ENCODE results near the gene TNRC18.

The TNRC18 gene

GRCh38 chr7:5403442-5403841, 20.2 kb downstream of the TNRC18 start:
- DNase-seq: no peak

- no peak for DNase-seq
Observed at GRCh38 chr7:5397736-5398135, 25.9 kb downstream of the TNRC18 start.

- no peak for DNase-seq
Observed at GRCh38 chr7:5396999-5397663, 26.5 kb downstream of the TNRC18 start.

- no peak for DNase-seq
Observed at GRCh38 chr7:5396542-5396941, 27.1 kb downstream of the TNRC18 start.

GRCh38 chr7:5395246-5395645, 28.4 kb downstream of the TNRC18 start:
- no peak for DNase-seq

GRCh38 chr7:5394264-5395105, 29.1 kb downstream of the TNRC18 start:
- no peak for DNase-seq

- DNase-seq: no peak
Observed at GRCh38 chr7:5393748-5394147, 29.9 kb downstream of the TNRC18 start.

GRCh38 chr7:5393328-5393727, 30.3 kb downstream of the TNRC18 start:
- DNase-seq: no peak

- no peak for DNase-seq
Observed at GRCh38 chr7:5390918-5391317, 32.7 kb downstream of the TNRC18 start.

GRCh38 chr7:5388905-5389433, 34.7 kb downstream of the TNRC18 start:
- no peak for DNase-seq

- no peak for DNase-seq
Observed at GRCh38 chr7:5388273-5388901, 35.2 kb downstream of the TNRC18 start.

- no peak for DNase-seq
Observed at GRCh38 chr7:5387711-5388245, 35.9 kb downstream of the TNRC18 start.

GRCh38 chr7:5384618-5385017, 39.0 kb downstream of the TNRC18 start:
- DNase-seq: no peak

GRCh38 chr7:5383314-5384098, 40.1 kb downstream of the TNRC18 start:
- DNase-seq: no peak

- DNase-seq: peak; percentile 56
Observed at GRCh38 chr7:5382281-5382892, 41.2 kb downstream of the TNRC18 start.

GRCh38 chr7:5381071-5381772, 42.4 kb downstream of the TNRC18 start:
- DNase-seq: no peak

GRCh38 chr7:5380350-5381070, 43.1 kb downstream of the TNRC18 start:
- DNase-seq: no peak

- no peak for DNase-seq
Observed at GRCh38 chr7:5379546-5379945, 44.1 kb downstream of the TNRC18 start.

- DNase-seq: no peak
Observed at GRCh38 chr7:5377816-5378215, 45.8 kb downstream of the TNRC18 start.

- no peak for DNase-seq
Observed at GRCh38 chr7:5377279-5377678, 46.4 kb downstream of the TNRC18 start.
